GM12878 (cell line): ENCODE measurements around the gene KIF14.

Source experiments
- CTCF ChIP-seq, 3 experiments: IDR thresholded peaks in 2 of 3; conservative IDR thresholded peaks in 1 of 3; 2 replicates each; pipeline ENCODE4 v1.5.1; 2011; ENCODE audit warnings: low read depth in 3 of 3, low read length in 3 of 3, mild to moderate bottlenecking in 3 of 3, control low read depth in 2 of 3, moderate library complexity in 2 of 3, inconsistent platforms in 1 of 3, mixed read lengths in 1 of 3; ENCODE audit not compliant: control insufficient read depth in 2 of 3, insufficient read depth in 1 of 3; ENCODE audit errors: extremely low read depth in 1 of 3
- EP300 ChIP-seq, 2 experiments: fragments of 150-350 bp in 1 of 2; IDR thresholded peaks; 2 replicates each; pipeline ENCODE4 v1.6.1; 2011 to 2012; ENCODE audit warnings: low read depth in 2 of 2, low read length in 2 of 2, borderline replicate concordance in 1 of 2, improper control_type of control experiment in 1 of 2, inconsistent platforms in 1 of 2; ENCODE audit not compliant: control insufficient read depth in 1 of 2
- POLR2A ChIP-seq: IDR thresholded peaks from 2 replicates; pipeline ENCODE4 v1.6.1; 2011; ENCODE audit warnings: low read depth, mild to moderate bottlenecking, low read length

GRCh38 chr1:200627575-200628222 is 7.1 kb upstream of the KIF14 start:
- TF ChIP-seq POLR2A (no peak), EP300 (IDR thresholded peaks at IDR 0.05; ENCODE audit: borderline replicate concordance in 1 of 2, control insufficient read depth in 1 of 2, low read depth in 2 of 2, low read length in 2 of 2) (no peak), CTCF (IDR thresholded peaks at IDR 0.05 in 2 of 3, conservative IDR thresholded peaks at IDR 0.05 in 1 of 3; ENCODE audit: control insufficient read depth in 2 of 3, extremely low read depth in 1 of 3, insufficient read depth in 1 of 3, low read depth in 3 of 3, low read length in 3 of 3) (no peak)
